Measurements from ENCODE around the gene MPL.

Gene MPL

GRCh38 chr1:43382027-43382779, 44.6 kb downstream of the MPL start:
- no peak for TF ChIP-seq CTCF (IDR thresholded peaks at IDR 0.05; ENCODE audit: insufficient read depth, low read depth, low read length, missing control alignments)
- no peak for DNase-seq (ENCODE audit: low read depth)
- H3K4me3 ChIP-seq (ENCODE audit: low read depth, low read length): no peak overlapping the region

GRCh38 chr1:43383449-43383848, 45.8 kb downstream of the MPL start:
- DNase-seq (ENCODE audit: low read depth): no peak
- H3K4me3 ChIP-seq (ENCODE audit: low read depth, low read length): no peak overlapping the region
- TF ChIP-seq CTCF (IDR thresholded peaks at IDR 0.05; ENCODE audit: insufficient read depth, low read depth, low read length, missing control alignments): no peak

GRCh38 chr1:43386676-43387075, 49.1 kb downstream of the MPL start:
- DNase-seq (ENCODE audit: low read depth): no peak
- H3K4me3 ChIP-seq (ENCODE audit: low read depth, low read length): no peak overlapping the region
- no peak for TF ChIP-seq CTCF (IDR thresholded peaks at IDR 0.05; ENCODE audit: insufficient read depth, low read depth, low read length, missing control alignments)

GRCh38 chr1:43387976-43388599, 50.5 kb downstream of the MPL start:
- peak; percentile 28 for DNase-seq (ENCODE audit: low read depth)
- TF ChIP-seq CTCF (IDR thresholded peaks at IDR 0.05; ENCODE audit: insufficient read depth, low read depth, low read length, missing control alignments): no peak
- H3K4me3 ChIP-seq (ENCODE audit: low read depth, low read length): no peak overlapping the region; the same call in 1 of the 2 replicates

- peak overlapping the region; percentile 82 for H3K4me3 ChIP-seq (ENCODE audit: low read depth, low read length)
- TF ChIP-seq CTCF (IDR thresholded peaks at IDR 0.05; ENCODE audit: insufficient read depth, low read depth, low read length, missing control alignments): no peak
- no peak for DNase-seq (ENCODE audit: low read depth)
Observed at GRCh38 chr1:43388613-43389012, 51.0 kb downstream of the MPL start.

- no peak for TF ChIP-seq CTCF (IDR thresholded peaks at IDR 0.05; ENCODE audit: insufficient read depth, low read depth, low read length, missing control alignments)
- peak within 1 kb of the TSS; percentile 82 for H3K4me3 ChIP-seq (ENCODE audit: low read depth, low read length)
- peak; percentile 96 for DNase-seq (ENCODE audit: low read depth)
Observed at GRCh38 chr1:43389326-43390313, 52.0 kb downstream of the MPL start, which contains the start of the genes MED8 and SZT2. TSS of gene MED8 (minus strand) at chr1:43389800. CDS start at chr1:43389764, 36 bp downstream. TSS of gene SZT2 (plus strand) at chr1:43389899. CDS start at chr1:43389969, 70 bp downstream.
